HG03066 (cell line): ENCODE measurements around the gene EFNA2.
"Not testable (repeated sequence)": the region's sequence is repeated elsewhere in the genome, so short reads cannot be mapped to it uniquely, and the experiment has no call there.

ENCODE experiments used
- ATAC-seq: cut with Tn5 transposase; IDR thresholded peaks from one replicate; pipeline ENCODE4 v1.9.1; 2021; ENCODE audit warnings: low read depth; ENCODE audit not compliant: unreplicated experiment

Gene EFNA2

DNA sequence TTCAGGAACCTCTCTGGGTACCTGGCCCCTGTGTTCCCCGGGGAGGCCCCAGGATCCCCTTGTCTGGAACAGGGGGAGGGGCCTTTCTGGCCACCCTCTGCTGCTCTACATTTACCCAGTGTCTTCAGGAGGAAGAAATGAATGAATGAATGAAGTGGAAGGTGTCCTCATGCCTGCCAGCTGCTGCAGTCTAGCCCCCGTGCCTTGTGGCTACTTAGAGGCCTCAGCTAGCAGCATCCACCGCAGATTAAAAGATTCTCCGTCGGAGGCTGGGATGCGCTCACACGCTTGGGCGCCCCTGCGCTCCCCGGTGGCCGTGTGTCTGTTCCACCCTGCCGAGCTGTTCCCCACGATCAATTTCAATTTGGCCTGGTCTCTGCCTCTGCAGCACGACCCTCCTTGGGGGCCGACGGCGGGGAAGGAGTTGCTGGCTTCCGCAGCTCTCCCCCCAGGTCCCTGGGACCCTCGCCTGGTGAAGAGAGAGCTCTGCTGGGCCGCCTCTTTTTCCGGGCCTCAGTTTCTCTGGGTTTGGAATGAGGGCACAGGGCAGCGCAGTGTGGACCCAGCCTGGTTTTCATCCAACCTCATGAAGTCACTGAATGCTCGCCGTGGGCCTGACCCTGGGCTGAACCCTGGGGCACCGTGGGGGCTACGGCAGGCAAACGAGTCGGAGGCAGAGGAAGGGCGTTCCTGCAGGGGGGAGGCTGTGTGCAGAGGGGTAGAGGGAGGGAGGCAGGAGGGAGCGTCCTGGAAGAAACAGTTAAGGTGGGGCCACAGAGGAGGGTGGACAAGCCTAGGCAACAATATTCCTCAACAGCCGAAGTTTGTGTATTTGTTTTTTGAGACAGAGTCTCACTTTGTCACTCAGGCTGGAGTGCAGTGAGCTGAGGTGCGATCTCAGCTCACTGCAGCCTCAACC lies 28.3 kb downstream of the EFNA2 start:
- ATAC-seq, result no peak

DNA sequence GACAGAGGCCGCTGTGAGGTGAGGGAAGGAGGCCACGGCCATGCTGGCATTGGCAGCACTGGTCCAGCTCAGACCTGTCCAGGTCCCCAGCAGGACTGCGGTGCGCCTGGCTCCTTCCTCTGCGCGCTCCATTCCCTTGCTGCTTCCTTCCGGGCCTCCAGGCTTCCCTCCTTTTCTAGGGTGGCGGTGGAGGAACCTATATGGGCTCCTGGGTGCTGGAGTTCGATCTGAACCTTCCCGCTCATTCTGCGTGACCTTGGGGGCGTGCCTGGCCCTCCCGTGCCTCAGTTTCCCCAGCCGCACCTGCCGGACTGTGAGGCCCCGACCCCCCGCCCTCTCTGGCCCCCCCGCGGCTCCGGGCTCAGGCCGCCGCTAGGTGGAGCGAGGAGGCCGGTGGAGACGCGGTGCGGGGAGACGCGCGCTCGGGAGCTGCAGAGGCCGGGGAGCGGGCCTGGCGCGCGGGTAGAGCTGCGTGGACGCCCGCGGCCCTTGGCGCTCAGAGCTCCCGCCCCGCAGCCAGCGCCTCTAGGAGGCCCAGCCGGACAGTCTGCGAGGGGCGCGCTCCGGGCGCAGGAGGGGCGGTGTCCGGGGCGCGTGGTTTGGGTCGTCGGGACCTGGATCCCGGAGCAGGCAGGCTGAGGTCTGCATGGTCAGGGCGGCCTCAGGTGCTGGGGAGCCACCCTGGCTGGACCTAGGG lies 29.9 kb downstream of the EFNA2 start:
- ATAC-seq, result no peak

DNA sequence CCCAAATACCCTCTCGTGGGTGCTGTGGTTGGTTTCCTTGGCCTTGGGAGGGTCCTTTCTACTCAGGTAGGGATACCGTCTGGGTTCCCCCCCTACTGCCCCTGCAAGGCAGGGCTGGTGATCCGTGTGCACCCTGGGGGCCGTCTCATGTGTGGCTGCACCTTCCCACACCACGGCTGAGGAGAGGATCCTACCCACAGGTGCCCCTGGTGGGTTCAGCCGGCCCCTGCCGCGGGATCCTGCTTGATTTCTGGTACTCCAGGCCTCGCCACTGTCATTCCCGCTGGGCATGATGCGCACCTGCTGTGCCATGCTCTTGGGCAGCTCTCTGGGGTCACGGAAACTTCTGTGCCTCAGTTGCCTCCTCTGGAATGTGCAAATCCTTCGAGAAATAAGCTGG lies 30.8 kb downstream of the EFNA2 start:
- ATAC-seq, result no peak

DNA sequence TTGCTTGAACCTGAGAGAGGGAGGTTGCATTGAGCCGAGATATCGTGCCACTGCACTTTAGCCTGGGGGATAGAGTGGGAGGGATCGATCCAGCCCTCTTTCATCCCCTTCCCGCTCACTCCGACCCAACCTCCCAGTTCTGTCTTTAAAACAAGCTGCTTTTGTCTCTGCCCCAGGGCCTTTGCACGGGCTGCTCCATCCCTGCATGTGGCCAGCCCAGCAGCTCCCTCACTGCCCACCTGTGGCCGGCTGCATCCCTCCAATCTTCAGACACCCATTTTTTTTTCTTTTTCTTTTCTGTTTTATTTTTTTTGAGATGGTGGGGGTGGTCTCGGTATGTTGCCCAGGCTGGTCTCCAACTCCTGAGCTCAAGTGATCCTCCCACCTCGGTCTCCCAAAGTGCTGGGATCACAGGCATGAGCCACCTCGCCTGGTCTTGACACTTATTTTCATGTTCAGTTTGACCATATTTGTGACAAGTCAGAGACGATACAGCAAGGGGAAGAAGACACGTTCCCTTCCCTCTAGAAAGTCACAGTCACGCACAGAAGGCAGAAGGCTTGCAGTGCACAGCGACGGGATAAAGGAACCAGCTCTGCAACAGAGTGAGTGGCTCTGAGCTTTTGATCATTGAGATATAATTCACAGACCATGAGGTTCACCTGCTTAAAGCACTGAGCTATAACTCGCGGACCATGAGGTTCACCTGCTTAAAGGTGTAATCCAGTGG lies 31.8 kb downstream of the EFNA2 start:
- no peak for ATAC-seq

DNA sequence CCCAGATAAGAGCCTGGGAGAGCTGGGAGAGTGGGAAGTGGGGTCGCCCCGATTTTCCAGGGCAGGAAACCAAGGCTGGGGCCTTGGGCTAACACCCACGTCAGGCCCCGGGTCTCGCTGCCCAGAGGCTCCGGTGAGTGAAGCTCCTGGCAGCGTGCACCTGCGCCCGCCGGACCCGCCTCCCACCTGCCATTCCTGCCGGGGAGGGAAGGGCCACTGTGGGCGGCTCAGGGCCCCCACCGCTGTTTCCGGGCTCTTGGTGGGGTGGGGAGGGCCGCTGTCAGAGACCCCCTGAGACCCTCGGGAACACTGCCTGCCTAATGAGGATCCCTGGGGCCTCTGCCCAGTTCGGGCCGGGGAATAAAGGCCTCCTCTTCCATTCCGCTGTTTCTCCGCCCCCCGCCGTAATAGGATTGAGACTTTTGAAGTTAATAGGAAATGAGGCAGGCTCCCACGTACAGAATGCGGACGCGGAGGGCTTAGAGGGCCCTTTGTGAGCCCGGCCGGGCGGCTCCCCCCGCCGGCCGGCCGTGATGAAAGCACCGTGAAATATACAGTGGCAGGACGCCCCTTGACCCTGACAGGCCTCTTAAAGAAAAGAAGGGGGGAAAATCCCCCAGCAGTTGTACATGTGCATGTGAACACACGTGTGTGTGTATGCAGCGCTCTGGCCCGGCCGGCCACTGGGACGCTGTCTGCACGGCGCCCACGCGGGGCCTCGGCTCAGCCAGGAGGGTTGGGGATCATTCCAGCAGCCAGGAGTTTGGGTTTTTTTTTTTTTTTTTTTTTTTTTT lies 33.2 kb downstream of the EFNA2 start:
- ATAC-seq, result no peak

DNA sequence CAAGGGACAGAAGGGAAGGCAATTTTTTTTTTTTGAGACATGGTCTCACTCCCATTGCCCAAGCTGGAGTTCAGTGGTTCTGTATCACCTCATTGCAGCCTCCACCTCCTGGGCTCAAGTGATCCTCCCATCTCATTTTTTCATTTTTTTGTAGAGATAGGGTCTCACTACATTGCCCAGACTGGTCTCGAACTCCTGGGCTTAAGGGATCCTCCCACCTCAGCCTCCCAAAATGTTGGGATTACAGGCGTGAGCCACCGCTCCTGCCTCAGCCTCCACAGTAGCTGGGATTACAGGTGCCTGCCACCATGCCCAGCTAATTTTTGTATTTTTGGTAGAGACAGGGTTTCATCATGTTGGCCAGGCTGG lies 34.6 kb downstream of the EFNA2 start:
- ATAC-seq, result not testable (repeated sequence)

- ATAC-seq, result no peak
Measured at GRCh38 chr19:1321539-1321938, 35.9 kb downstream of the EFNA2 start.

DNA sequence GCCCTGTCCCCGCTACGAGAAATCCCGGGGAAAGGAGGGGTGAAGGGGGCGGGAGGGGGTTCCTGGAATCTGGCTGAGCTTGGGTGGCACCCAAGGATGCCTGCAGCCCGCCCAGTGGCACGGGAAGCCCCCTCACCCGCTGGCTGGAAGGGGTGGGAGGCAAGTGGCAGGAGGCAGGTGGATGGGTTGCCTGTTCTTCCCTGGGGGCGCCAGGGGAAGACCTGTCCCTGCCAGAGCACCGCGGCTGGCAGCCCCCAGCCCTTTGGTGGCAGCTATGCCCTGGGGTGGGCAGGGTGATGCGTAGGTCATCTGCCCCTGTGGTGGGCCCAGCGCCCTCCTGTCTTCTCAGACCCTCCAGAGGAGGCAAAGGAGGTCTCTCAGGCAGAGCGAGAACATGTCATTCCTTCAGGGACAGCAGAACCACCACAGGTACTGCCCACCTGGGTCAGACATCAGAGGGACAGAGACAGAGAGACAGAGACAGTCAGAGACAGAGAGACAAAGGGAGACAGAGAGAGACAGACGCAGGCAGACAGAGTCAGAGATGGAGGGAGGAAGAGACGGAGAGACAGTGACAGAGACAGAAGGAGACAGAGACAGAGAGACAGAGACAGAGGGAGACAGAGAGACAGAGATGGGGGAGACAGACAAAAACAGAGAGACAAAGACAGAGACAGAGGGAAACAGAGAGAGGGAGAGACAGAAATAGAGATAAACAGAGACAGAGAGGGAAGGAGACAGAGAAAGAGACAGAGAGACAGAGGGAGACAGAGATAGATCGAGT lies 36.7 kb downstream of the EFNA2 start:
- ATAC-seq, result no peak

GRCh38 chr19:1324249-1324805 lies 38.7 kb downstream of the EFNA2 start:
- ATAC-seq, result no peak

DNA sequence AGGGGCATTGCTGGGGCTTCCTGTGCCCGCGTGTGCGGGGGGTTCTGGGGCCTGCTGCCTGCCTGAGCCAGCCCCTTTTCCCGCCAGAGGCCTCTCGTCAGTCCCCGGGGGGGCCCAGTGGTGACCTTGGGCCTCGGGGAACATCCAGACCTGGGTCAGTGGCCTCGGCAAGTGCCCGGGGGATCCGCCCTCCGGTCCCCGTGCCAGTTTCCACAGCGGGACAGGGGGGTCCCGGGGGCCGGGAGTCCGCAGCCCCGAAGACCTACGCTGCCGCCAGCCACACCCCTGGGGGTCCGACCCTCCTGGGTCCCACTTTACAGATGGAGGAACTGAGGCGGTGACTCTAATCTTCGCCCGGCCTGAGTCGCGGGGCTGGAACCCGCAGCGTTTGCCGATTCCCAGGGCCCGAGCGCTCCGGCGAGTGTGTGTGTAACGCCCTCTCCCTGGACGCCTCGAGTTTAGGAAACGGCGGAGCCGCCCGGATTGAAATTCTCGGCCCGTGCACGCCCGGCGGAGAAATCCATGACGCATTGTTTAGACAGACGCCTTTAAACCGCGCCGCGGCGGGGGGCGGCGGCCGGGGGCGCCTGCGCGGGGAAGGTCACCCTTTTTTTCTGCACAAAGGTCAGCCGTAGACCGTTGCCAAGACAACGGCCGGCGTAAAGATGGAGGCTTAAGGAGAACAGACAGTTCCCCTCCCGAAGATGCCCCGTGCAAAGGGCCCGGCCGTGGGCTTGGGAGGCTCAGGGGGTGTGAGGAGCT lies 39.3 kb downstream of the EFNA2 start:
- no peak for ATAC-seq

DNA sequence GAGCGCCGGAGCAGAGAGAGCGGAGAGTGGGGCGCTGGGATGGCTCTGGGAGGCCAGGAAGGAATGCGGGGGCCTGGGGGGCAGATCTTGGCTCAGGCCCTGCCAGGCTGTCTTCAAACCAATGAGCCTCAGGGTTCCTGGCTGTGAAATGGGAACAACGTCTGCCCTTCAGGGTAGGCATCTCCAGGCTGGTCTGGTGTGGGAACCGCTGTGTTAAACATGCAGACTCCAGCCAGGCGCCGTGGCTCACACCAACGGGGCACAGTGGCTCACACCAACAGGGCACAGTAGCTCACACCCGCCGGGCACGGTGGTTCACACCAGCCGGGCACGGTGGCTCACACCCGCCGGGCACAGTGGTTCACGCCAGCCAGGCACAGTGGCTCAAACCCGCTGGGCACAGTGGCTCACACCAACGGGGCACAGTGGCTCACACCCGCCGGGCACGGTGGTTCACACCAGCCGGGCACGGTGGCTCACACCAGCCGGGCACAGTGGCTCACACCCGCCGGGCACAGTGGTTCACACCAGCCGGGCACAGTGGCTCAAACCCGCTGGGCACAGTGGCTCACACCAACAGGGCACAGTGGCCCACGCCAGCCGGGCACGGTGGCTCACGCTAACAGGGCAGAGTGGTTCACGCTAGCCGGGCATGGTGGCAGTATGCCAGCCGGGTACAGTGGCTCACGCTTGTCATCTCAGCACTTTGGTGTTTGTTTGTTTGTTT lies 40.1 kb downstream of the EFNA2 start:
- ATAC-seq, result no peak

DNA sequence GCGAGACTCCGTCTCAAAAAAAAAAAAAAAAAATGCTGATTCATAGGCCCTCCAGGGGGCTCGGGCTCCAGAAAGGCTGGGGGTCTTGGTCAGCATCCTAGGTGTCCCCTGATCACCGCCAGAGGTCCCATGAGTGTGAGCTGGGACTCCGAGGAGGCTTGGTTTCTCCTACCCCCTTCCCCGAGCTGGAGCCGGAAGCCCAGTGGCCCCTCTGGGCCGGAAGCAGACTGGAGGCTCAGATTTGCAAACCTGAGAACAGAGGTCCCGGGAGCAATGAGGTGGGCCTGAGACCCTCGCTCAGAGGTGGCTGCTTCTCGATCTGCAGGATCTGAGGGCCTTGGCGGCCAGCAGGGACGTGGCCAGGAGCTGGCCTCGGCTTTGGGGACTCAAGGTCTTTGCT lies 41.5 kb downstream of the EFNA2 start:
- ATAC-seq, result no peak

DNA sequence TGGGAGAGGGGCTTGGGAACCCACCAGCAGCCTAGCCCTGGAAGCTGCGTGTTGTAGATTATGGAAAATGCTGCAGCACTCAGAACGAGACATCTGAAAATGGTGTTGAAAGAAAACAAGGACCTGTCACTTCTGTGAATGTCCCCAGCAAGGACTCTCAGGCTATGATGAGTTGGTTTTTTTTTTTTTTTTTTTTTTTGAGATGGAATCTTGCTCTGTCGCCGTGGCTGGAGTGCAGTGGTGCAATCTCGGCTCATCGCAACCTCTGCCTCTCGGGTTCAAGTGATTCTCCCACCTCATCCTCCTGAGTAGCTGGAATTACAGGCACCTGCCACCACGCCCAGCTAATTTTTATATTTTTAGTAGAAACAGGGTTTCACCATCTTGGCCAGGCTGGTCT lies 46.5 kb downstream of the EFNA2 start:
- not testable (repeated sequence) for ATAC-seq

DNA sequence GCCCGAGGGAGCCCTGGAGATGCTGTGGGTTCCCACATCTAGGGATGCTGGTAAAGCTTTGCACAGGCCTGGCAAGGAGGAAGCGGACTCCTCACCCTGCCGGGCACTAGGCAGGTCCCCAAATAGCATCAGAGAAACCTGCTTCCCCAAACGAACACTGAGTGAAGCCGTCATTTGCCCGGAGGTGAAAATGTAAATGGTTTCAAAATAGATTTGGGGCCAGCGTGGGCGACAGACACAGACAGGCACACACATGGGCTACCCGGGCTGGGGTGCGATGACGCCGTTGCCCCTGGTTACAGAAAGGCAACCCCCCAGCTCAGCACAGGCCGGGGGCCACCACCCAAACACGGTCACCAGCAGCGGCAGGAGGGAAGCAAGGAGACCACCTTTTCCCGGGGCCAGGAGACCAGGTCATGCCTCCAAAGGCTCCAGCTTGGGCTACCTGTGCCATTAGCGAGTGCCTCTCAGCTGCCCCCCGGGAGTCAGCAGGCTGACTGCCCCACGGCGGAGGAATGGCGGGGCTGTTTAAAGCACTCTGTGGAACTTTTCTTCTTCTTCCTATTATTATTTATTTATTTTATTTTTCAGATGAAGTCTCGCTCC lies 50.5 kb downstream of the EFNA2 start:
- ATAC-seq, result no peak

GRCh38 chr19:1340681-1341469 lies 55.2 kb downstream of the EFNA2 start:
- ATAC-seq, result no peak

- ATAC-seq, result no peak
Measured at GRCh38 chr19:1343041-1343440, 57.4 kb downstream of the EFNA2 start.

- ATAC-seq, result no peak
Measured at GRCh38 chr19:1349211-1349610, 63.5 kb downstream of the EFNA2 start.
